Measurements from ENCODE around the gene PSME3.

PSME3 gene

DNA sequence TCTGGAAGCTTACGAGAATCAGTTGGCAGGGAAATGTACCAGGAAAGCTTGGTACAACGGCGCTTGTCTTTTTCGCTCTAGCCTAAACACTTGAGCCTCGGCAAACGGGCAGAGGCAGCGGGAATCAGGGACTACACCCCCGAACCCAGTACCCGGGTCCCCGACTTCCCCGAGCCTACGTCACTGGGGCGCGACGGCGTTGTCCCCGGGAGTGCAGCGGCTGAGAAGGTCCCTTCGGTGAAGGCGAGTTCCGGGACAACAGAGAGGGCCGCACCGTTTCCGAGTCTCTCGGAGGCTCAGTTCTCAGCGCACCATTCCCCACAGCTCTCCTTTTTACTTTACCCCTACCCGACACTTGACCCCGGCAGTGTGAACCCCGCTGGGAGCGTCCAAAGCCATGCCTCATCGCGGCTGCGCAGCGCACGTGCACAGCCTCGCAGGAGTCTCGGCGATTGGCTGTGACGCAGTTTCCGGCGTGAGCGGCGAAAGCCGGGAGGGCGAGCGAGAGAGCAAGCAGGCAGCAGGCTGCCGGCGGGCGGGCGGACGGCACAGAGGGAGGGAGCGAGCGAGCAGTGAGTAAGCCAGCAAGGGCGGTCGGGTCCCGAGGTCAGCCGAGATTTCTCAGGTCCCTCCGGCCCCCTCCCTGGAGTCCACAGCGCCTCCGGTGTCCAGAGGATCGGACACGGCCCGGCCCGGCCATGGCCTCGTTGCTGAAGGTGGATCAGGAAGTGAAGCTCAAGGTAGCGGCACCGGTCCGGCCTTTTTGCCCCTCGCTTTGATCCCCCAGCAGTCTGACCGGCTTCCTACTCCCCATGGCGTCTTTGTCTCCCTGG, at the start of gene PSME3:
PSME3 (plus strand) TSS at position 464 of the 833 bp plus-strand sequence; CDS start at position 699, 235 bp downstream.
- in situ Hi-C loops (cut with MboI; ENCODE audit: low sequenced_read_pairs), result no loop called here

GRCh38 chr17:42783791-42784138, 49.4 kb upstream of the PSME3 start:
- in situ Hi-C loops (cut with MboI; ENCODE audit: low sequenced_read_pairs), result no loop called here

DNA sequence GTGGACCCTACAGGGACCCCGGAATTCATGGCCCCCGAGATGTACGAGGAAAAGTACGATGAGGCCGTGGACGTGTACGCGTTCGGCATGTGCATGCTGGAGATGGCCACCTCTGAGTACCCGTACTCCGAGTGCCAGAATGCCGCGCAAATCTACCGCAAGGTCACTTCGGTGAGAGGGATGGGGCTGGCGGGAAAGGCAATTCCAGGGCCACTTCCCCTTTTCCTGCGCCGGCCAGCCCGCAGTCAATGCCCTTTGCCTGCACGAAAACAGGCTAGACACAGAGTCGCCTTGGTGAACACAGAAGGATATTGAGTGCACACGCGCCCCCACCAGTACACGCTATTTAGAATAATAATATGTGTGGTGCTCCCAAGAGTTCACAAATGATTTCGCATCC, 48.8 kb upstream of the PSME3 start:
- in situ Hi-C loops (cut with MboI; ENCODE audit: low sequenced_read_pairs), result no loop called here

DNA sequence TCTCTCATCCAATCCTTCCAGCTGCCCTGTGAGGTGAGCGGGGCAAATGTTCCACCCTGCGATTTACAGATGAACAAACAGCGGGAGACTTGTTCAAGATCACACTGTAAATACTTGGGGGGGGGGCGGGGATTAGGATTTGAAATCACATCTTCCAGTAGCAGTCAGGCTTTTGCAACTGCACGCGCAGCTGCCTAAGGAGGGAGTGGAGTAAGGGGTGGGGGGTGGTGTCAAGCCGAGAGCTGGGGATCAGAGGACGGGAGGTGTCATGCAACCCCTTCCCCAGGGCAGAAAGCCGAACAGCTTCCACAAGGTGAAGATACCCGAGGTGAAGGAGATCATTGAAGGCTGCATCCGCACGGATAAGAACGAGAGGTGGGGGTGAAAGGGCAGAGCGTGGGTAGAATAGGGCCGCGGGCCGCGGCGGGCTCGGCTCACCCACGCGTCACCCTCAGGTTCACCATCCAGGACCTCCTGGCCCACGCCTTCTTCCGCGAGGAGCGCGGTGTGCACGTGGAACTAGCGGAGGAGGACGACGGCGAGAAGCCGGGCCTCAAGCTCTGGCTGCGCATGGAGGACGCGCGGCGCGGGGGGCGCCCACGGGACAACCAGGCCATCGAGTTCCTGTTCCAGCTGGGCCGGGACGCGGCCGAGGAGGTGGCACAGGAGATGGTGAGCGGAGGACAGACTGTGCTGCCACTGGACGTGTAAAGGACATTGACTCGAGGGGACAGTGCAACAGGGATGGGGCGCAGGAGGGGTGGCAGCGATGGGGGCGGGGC, 48.2 kb upstream of the PSME3 start:
- in situ Hi-C loops (cut with MboI; ENCODE audit: low sequenced_read_pairs), result no loop called here

- in situ Hi-C loops (cut with MboI; ENCODE audit: low sequenced_read_pairs), result no loop called here
Observed at GRCh38 chr17:42787266-42787665, 45.9 kb upstream of the PSME3 start.

- in situ Hi-C loops (cut with MboI; ENCODE audit: low sequenced_read_pairs), result no loop called here
Observed at GRCh38 chr17:42791948-42792347, 41.2 kb upstream of the PSME3 start.

DNA sequence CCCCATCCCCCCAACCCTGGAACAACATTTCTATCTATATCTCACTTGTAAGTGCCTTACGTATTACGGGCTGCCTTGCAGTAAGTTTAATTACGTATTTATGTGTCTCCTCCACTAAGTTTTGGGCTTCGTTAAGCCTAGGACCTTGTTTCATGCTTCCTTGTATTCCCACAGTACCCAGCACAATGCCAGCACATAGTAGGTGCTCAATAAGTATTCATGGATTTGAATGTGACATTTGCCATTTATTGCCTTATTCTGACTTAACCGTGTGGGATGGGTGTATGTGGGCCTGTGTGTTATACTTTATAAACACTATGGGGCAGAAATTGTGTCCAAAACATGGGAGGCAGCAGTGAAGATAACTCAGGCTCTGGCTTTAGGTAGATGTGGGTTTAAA, 40.7 kb upstream of the PSME3 start:
- in situ Hi-C loops (cut with MboI; ENCODE audit: low sequenced_read_pairs), result no loop called here

GRCh38 chr17:42795061-42795460, 38.1 kb upstream of the PSME3 start:
- in situ Hi-C loops (cut with MboI; ENCODE audit: low sequenced_read_pairs), result no loop called here

DNA sequence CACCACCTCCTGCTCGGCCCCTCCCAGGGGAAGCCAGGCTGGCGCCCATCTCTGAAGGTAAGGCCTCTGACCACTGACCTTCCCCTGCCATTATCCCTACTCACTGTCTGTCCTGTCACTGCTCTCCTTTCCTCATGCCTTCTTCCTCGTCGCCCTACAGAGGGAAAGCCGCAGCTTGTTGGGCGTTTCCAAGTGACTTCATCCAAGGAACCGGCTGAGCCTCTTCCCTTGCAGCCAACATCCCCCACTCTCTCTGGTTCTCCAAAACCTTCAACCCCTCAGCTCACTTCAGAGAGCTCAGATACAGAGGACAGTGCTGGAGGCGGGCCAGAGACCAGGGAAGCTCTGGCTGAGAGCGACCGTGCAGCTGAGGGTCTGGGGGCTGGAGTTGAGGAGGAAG, 37.7 kb upstream of the PSME3 start:
- in situ Hi-C loops (cut with MboI; ENCODE audit: low sequenced_read_pairs), result no loop called here

- in situ Hi-C loops (cut with MboI; ENCODE audit: low sequenced_read_pairs), result no loop called here
Observed at GRCh38 chr17:42796066-42796758, 37.0 kb upstream of the PSME3 start.

DNA sequence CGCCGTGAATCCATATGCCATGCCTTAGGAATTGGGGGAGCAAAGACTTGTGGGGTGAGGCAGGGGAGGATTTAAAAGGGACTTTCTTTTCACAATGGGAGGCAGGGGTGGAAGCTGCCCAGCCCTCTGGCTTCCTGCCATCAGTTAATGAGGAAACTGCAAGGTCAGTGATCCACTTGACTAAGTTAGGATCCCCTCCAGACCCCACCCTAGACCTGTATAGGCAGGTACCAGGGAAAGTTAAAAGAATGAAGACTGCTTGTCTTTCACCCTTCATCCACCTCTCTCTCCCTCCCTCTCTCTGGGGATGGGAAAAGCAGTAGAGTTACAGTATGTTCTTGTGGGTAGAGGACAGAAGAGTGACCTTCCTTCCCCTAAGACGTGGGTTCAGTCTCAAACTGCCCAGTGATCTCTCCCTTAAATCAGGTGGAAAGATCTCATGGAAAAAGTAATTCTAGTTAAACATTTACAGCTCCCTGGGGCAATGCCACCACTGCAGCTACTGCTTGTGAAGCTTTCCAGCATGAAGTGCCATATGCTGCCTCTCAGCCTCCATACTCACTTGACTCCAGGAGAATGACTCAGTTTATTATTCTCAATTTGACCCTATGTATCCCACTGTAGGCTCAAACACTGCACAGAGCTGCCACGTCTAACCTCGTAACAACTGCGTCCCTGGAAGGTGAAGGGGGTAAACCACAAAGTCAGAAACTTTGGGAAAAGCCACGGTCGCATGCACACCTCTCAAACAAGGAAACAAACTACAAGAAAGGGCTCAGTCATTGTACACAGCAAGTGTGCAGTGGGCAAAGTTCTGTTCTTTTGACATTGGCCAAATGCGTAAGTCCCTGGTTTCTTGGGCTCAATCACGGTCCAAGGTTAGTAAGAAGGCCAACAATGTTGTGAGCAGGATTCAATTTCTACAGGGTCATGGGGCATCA, 35.9 kb upstream of the PSME3 start:
- in situ Hi-C loops (cut with MboI; ENCODE audit: low sequenced_read_pairs), result no loop called here

- in situ Hi-C loops (cut with MboI; ENCODE audit: low sequenced_read_pairs), result no loop called here
Observed at GRCh38 chr17:42798011-42798382, 35.2 kb upstream of the PSME3 start.

- in situ Hi-C loops (cut with MboI; ENCODE audit: low sequenced_read_pairs), result no loop called here
Observed at GRCh38 chr17:42798383-42799380, 34.5 kb upstream of the PSME3 start, which contains the start of the genes CNTD1 and COA3. TSS of gene CNTD1 (plus strand) at chr17:42798861. CDS start at chr17:42799068, 207 bp downstream. TSS of gene COA3 (minus strand) at chr17:42798704. CDS start at chr17:42798681, 23 bp downstream.

GRCh38 chr17:42803074-42803883, 29.9 kb upstream of the PSME3 start:
- in situ Hi-C loops (cut with MboI; ENCODE audit: low sequenced_read_pairs), result no loop called here

GRCh38 chr17:42804918-42805367, 28.3 kb upstream of the PSME3 start:
- in situ Hi-C loops (cut with MboI; ENCODE audit: low sequenced_read_pairs), result no loop called here

DNA sequence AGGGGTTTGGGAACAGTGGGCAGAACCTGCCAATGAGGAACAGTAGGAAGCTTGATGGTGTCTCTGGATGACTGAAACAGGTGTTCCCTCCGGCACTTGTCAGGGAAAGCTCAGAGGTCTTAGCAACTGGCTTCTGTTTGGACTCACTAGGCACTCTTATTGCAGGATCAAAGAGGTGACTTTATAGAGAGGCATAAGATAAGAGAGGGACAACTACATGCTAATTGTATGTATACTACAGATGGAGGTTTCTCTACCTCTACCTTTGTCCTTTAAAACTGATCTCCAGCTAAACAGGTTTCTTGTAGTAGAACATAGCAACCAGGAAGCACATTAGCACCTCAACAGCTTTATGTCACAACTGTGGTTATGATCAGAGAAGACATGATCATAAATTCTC, 26.9 kb upstream of the PSME3 start:
- in situ Hi-C loops (cut with MboI; ENCODE audit: low sequenced_read_pairs), result no loop called here

GRCh38 chr17:42809250-42809649, 23.9 kb upstream of the PSME3 start:
- in situ Hi-C loops (cut with MboI; ENCODE audit: low sequenced_read_pairs), result no loop called here
